HCT116 (cell line): Measurements from ENCODE around the gene HPN. TPM values are rescaled to one million over a fixed set of nuclear protein-coding genes. Genes with fewer than 3 reads are reported as not detected.

Experiments used
- ATAC-seq: fragments of 200-7000 bp; cut with Tn5 transposase; 2 replicates; pipeline ENCODE4 v1.9.1; 2020; ENCODE audit warnings: mild to moderate bottlenecking, moderate library complexity
- BruUV-seq: library from RNA; stranded (reverse); fragments of 400-500 nt; replicated peaks from 2 replicates; lab custom pipeline; 2021; lab: Mats Ljungman, UMichigan
- CTCF ChIA-PET: fragments of 300-600 bp; sonication (Branson Sonifier 250); formaldehyde crosslinking; loops from one replicate; lab custom pipeline; 2021; ENCODE audit warnings: antibody characterized with exemption; lab: Charles Lee
- POLR2A ChIA-PET: fragments of 300-600, 350-600 bp; sonication (Branson Sonifier 250); formaldehyde crosslinking; loops from one replicate; lab custom pipeline; 2021; ENCODE audit warnings: antibody characterized with exemption; lab: Charles Lee
- RAD21 ChIA-PET, 2 experiments: fragments of 300-600 bp; sonication (Branson Sonifier 250); formaldehyde crosslinking; loops; one replicate each; lab custom pipeline; 2023; ENCODE audit warnings: low total read pairs in 2 of 2; ENCODE audit not compliant: uncharacterized antibody in 2 of 2, unreplicated experiment in 2 of 2, low non-redundant PET in 1 of 2; lab: Charles Lee
- DNase-seq: peaks from one replicate; pipeline ENCODE4 v3.0.0-alpha.2; 2010; ENCODE audit warnings: low read depth, low spot score
- H2AFZ ChIP-seq: fragments of 200-600 bp; shearing (Covaris generic), sonication (generic); 2 replicates; pipeline ENCODE4 v1.6.1; 2017; ENCODE audit warnings: low read depth, mixed run types, mixed read lengths, antibody characterized with exemption, low read length; ENCODE audit not compliant: poor library complexity, severe bottlenecking
- H3K27ac ChIP-seq: 2 replicates; pipeline ENCODE4 v1.5.1; 2012; ENCODE audit warnings: low read depth, low read length
- H3K27me3 ChIP-seq: fragments of 200-600 bp; sonication (generic); 2 replicates; pipeline ENCODE4 v1.6.1; 2016; ENCODE audit warnings: mixed run types, low read length, mixed read lengths; ENCODE audit not compliant: insufficient read depth
- H3K36me3 ChIP-seq, 2 experiments: fragments of 200-500 bp in 1 of 2; fragments of 200-600 bp in 1 of 2; sonication (Bioruptor generic) in 1 of 2; sonication (generic) in 1 of 2; 2 replicates each; pipeline versions ENCODE4 v1.5.1 to v1.6.1; 2014 to 2016; ENCODE audit warnings: low read length in 2 of 2, inconsistent platforms in 1 of 2, mixed read lengths in 1 of 2, mixed run types in 1 of 2; ENCODE audit not compliant: insufficient read depth in 2 of 2, control insufficient read depth in 1 of 2
- H3K4me1 ChIP-seq, 2 experiments: fragments of 200-600 bp in 1 of 2; sonication (generic) in 1 of 2; 2 replicates each; pipeline versions ENCODE4 v1.5.1 to v1.6.1; 2012 to 2017; ENCODE audit warnings: low read length in 2 of 2, inconsistent platforms in 1 of 2, mild to moderate bottlenecking in 1 of 2, mixed read lengths in 1 of 2, mixed run types in 1 of 2, moderate library complexity in 1 of 2; ENCODE audit not compliant: insufficient read depth in 2 of 2, control insufficient read depth in 1 of 2
- H3K4me2 ChIP-seq: fragments of 200-600 bp; sonication (generic); 2 replicates; pipeline ENCODE4 v1.6.1; 2017; ENCODE audit warnings: mixed run types, low read length, mixed read lengths
- H3K4me3 ChIP-seq, 2 experiments: fragments of 200-600 bp in 1 of 2; sonication (generic) in 1 of 2; replicated peaks in 1 of 2; 2 replicates each; pipeline ENCODE4 v1.5.1; 2011 to 2016; ENCODE audit warnings: low read length in 2 of 2, control low read depth in 1 of 2, low read depth in 1 of 2, mild to moderate bottlenecking in 1 of 2, mixed read lengths in 1 of 2, mixed run types in 1 of 2
- H3K79me2 ChIP-seq: fragments of 200-600 bp; sonication (generic); 2 replicates; pipeline ENCODE4 v1.6.1; 2017; ENCODE audit warnings: mild to moderate bottlenecking, mixed run types, low read length, moderate library complexity, mixed read lengths; ENCODE audit not compliant: insufficient read depth
- H3K9ac ChIP-seq: fragments of 200-600 bp; sonication (generic); 2 replicates; pipeline ENCODE4 v1.6.1; 2016; ENCODE audit warnings: low read length, mixed read lengths
- H3K9me2 ChIP-seq: fragments of 200-600 bp; sonication (generic), shearing (Covaris generic); 2 replicates; pipeline ENCODE4 v1.6.1; 2017; ENCODE audit warnings: mixed run types, mild to moderate bottlenecking, moderate library complexity; ENCODE audit not compliant: insufficient read depth
- H3K9me3 ChIP-seq, 2 experiments: fragments of 200-500 bp in 1 of 2; fragments of 200-600 bp in 1 of 2; sonication (Bioruptor generic) in 1 of 2; sonication (generic) in 1 of 2; 2 replicates each; pipeline ENCODE4 v1.6.1; 2014 to 2017; ENCODE audit warnings: low read length in 2 of 2, mixed read lengths in 2 of 2, inconsistent platforms in 1 of 2, low read depth in 1 of 2, mild to moderate bottlenecking in 1 of 2, mixed run types in 1 of 2, moderate library complexity in 1 of 2; ENCODE audit not compliant: control insufficient read depth in 1 of 2, insufficient read depth in 1 of 2
- H4K20me1 ChIP-seq: fragments of 200-600 bp; sonication (generic), shearing (Covaris generic); 2 replicates; pipeline ENCODE4 v1.6.1; 2017; ENCODE audit warnings: mixed run types, mild to moderate bottlenecking, moderate library complexity; ENCODE audit not compliant: insufficient read depth
- ZNF274 ChIP-seq: fragments of 200-500 bp; sonication (Bioruptor generic); IDR thresholded peaks from 2 replicates; pipeline ENCODE4 v1.6.1; 2014; ENCODE audit warnings: mild to moderate bottlenecking, low read depth, low read length, inconsistent platforms
- intact Hi-C: fragments of 100-400 bp; cut with micrococcal nuclease; formaldehyde crosslinking; loops from 2 replicates; pipeline ENCODE4 v1.10.0; 2022
- total RNA-seq: library from RNA; stranded (reverse); gene quantifications from one replicate; pipeline ENCODE4 v1.2.1, GENCODE V29; 2021; ENCODE audit not compliant: unreplicated experiment
- TF ChIP-seq, protein P1 (sequence below): IDR thresholded peaks from 2 replicates; pipeline ENCODE4 v1.6.1; 2011; ENCODE audit warnings: mild to moderate bottlenecking, low read length, moderate library complexity; ENCODE audit not compliant: insufficient replicate concordance; ENCODE audit errors: extremely low read depth

The HPN gene
- total RNA-seq, 1 experiment from 2014 or later: 0.32 TPM

DNA sequence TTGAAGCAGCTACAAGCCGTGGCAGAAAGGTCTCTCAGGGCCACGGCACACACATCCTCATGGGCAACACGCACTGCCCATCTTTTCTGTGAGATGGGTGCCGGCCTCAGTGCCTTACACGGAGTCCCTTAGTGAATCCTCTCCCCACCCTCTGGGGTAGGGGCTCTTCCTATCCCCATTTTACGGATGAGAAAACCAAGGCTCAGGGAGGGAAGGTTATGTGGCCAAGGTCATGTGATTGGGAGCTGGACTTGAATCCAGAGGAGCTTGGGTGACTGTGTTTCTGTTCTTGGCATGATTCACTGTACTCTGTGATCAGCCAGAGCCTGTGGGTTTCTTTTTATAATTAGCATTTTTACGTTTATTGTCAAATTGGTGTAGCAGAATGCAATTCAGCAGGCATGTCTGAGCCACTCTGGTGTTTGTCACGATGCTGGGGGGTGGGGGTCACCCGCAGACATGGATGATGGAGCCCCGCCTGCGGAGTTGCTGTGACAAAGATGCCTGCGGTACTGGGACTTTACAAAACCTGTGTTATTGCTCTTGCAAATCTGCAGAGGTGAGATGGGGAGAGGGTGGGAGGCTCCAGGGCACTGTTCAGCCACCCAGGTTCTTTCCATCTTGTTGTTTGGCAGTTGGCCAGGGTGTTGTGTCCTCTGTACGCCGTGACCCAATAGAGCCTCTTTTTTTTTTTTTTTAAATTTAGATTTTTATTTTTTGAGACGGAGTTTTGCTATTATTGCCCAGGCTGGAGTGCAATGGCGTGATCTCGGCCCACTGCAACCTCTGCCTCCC lies 6.7 kb upstream of the HPN start:
- no peaks in the 10 kb centered on the region for H3K79me2 ChIP-seq
- no peak overlapping the region for H3K9ac ChIP-seq
- CTCF ChIA-PET: interaction anchor here (1.1 kb wide), 1 partner anchor 9 kb away, joined by 5 read pairs; no protein-coding TSS in a partner anchor
- H2AFZ ChIP-seq: no peak overlapping the region
- H3K27ac ChIP-seq: no peak overlapping the region
- H4K20me1 ChIP-seq: no peaks in the 10 kb centered on the region
- H3K36me3 ChIP-seq: no peaks in the 10 kb centered on the region; a peak in 1 of 4 replicates
- H3K4me2 ChIP-seq: no peak overlapping the region
- no peak for ATAC-seq
- DNase-seq: no peak
- H3K4me1 ChIP-seq: peaks cover 4 to 12% of the 10 kb centered on the region in 2 experiments; a peak in 3 of 4 replicates
- no TSS peak for BruUV-seq
- no peaks in the 10 kb centered on the region for H3K27me3 ChIP-seq
- H3K4me3 ChIP-seq: no peak overlapping the region
- RAD21 ChIA-PET: no interaction called here
- H3K9me2 ChIP-seq: no peaks in the 10 kb centered on the region
- POLR2A ChIA-PET: no interaction called here
- TF ChIP-seq ZNF274: no peak
- TF ChIP-seq, protein P1, sequence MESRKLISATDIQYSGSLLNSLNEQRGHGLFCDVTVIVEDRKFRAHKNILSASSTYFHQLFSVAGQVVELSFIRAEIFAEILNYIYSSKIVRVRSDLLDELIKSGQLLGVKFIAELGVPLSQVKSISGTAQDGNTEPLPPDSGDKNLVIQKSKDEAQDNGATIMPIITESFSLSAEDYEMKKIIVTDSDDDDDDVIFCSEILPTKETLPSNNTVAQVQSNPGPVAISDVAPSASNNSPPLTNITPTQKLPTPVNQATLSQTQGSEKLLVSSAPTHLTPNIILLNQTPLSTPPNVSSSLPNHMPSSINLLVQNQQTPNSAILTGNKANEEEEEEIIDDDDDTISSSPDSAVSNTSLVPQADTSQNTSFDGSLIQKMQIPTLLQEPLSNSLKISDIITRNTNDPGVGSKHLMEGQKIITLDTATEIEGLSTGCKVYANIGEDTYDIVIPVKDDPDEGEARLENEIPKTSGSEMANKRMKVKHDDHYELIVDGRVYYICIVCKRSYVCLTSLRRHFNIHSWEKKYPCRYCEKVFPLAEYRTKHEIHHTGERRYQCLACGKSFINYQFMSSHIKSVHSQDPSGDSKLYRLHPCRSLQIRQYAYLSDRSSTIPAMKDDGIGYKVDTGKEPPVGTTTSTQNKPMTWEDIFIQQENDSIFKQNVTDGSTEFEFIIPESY: no peak
- intact Hi-C loops: no loop called here
- no peaks in the 10 kb centered on the region for H3K9me3 ChIP-seq
